Activated CD4-positive, alpha-beta T cell treated with anti-CD3 and anti-CD28 coated beads, Interleukin-2, Interleukin-6, amounts not matched to agents 100 ng/mL and 50 ng/mL, durations not matched to agents 16 hours and 8 hours (primary cell): ENCODE results near the gene INTS1.
"Not testable (repeated sequence)": the region's sequence is repeated elsewhere in the genome, so short reads cannot be mapped to it uniquely, and the experiment has no call there.

Experiments used
- DNase-seq: peaks from one replicate; pipeline ENCODE4 v3.0.0-alpha.2; 2020

The INTS1 gene

GRCh38 chr7:1444214-1444924, 59.8 kb downstream of the INTS1 start:
- no peak for DNase-seq

DNA sequence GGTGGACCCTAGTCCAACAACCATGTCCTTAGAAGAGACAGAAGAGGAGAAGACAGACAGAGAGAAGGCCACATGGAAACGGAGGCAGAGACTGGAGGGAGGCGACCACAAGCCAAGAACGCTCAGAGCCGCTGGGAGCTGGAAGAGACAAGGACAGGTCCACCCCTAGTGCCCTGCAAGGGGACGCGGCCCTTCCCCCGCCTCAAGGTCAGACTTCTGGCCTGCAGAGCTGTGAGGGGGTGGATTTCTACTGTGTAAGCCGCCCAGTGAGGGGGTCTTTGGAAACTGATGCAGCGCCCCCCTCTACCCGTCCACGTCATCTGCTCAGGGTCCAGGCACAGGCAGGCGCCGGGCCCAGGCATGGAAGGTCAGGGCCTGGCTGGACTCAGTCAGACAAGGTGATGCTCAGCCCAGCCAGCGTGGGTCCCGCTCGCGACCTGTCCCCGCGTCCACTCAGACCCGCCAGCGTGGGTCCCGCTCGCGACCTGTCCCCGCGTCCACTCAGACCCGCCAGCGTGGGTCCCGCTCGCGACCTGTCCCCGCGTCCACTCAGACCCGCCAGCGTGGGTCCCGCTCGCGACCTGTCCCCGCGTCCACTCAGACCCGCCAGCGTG, 60.5 kb downstream of the INTS1 start:
- not testable (repeated sequence) for DNase-seq

DNA sequence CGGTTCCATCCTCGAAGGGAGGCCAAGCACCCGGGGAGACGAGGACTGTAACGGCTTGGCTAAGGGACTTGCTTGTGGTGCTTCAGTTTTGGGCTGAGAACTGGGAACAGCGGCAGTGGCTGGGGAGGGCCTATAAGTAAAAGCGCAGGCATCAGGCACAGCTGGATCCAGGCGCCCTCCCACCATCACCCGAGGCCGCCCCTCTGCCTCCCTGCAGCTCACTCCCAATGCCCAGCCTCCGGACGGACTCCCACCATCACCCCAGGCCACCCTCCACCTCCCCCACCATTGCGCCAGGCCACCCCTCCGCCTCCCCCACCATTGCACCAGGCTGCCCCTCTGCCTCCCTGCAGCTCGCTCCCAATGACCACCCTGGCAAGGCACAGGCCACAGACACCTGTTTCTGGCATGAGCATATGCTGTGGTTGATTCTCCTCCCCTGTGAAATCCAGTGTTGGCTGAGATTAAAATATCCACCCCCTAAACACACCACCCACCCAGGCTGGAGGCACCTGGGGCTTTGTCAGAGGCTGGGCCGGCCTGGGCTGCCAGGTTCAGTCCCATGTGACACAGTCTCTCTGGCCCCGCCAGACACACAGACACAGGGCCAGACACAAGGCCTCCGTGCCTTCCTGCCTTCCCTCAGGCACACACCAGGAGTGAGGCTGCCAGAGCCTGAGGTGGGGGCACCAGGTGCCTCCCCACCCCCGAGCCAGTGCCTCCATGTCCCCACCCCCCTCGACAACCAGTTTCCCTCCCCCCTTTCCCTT, 61.6 kb downstream of the INTS1 start:
- no peak for DNase-seq

GRCh38 chr7:1441615-1442354, 62.4 kb downstream of the INTS1 start:
- no peak for DNase-seq

- no peak for DNase-seq
Observed at GRCh38 chr7:1440620-1441019, 63.6 kb downstream of the INTS1 start.

- no peak for DNase-seq
Observed at GRCh38 chr7:1439373-1440363, 64.5 kb downstream of the INTS1 start.

- no peak for DNase-seq
Observed at GRCh38 chr7:1438821-1439220, 65.4 kb downstream of the INTS1 start.

DNA sequence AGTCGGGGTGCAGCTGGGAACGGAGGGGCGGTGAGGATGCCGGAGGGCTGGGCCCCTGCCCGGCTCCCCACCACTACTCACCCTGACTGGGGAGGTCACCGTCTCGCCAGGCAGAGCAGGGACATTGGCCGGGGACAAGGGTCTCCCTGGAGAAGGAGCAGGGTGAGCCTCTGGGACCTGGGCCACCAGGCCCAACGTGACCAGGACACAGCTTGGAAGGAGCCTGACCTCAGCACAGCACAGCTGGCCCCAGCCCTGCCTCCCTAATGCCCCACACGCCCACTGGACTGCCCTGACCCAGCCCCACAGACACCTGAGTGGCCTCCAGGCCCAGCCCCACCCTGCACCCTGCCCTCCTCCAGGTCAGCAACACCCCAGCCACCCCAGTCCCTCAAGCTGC, 66.0 kb downstream of the INTS1 start:
- DNase-seq: no peak

DNA sequence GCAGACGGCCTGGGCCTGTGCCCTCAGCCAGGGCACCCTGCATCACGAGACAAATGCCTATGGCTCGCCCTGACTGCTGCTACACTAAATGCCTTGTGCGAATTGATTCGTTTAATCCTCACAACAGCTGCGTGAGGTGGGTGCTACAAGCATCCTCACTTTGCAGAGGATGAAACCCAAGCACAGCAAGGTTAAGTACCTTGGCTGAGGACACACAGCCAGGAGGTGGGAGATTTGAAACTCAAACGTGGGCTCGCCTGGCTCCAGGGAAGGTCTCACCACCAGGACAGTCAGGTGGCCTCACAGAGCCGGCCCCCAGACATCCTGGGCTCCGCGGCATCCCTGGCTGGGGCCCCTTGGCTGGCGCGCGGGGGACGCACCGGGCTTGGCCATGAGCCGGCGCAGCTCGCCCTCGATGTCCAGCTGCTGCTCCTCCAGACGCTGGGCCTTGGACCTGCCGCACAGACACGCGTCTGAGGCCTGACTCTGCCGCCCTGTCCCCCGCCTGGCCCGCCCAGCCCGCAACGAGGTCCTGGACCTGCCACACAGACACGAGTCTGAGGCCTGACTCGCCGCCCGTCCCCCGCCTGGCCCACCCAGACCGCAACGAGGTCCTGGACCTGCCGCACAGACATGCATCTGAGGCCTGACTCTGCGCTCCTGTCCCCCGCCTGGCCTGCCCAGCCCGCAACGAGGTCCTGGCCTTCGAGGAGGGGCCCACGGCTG, 66.9 kb downstream of the INTS1 start:
- DNase-seq: no peak

DNA sequence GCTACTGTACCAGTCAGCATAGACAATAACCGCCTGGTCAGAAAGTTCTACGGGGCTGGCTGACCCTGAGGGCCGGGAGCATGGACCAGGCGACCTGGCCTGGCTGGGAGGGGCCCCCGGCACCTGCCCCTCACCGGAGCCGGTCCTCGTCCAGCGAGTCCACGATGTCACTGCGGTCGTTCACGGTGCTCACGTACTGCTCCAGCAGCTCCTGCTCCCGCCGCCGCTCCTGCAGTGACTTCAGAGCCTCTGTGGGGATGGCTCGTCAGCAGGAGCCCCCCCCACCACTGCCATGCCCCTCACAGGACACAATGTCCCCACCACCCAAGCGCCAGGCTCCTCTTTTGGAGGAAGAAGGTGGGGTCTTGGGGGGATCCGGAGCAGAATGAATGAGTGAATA, 67.6 kb downstream of the INTS1 start:
- no peak for DNase-seq

DNA sequence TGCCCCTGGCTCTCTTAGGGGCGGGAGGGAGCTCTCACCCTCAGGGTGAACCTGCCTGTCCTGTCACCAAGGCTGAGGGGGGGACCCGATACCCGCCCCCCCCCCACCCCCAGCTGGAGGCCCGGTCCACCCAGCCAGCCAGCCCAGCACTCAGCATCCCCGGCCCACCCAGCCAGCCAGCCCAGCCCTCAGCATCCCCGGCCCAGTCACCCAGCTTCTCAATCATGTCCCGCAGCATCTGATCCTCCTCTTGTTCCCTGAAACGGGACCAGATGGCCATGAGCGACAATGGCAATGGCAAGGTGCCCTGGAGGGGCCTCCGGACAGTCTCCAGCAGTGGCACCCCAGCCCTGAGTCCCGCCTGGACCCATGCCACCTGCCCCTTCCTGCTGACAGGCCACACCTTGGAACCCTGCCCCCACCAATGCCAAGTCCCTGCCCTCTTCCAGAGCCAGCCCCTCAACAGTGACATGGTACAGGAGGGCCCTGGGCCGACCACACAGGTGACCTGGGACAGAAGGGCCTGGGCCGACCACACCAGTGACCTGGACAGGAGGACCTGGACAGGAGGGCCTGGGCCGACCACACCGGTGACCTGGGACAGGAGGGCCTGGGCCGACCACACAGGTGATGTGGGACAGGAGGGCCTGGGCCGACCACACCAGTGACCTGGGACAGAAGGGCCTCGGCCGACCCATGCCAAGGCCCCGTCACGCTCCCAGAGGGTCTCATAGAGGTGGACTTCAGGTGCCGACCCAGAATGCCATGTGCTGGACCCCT, 69.1 kb downstream of the INTS1 start:
- DNase-seq: no peak

DNA sequence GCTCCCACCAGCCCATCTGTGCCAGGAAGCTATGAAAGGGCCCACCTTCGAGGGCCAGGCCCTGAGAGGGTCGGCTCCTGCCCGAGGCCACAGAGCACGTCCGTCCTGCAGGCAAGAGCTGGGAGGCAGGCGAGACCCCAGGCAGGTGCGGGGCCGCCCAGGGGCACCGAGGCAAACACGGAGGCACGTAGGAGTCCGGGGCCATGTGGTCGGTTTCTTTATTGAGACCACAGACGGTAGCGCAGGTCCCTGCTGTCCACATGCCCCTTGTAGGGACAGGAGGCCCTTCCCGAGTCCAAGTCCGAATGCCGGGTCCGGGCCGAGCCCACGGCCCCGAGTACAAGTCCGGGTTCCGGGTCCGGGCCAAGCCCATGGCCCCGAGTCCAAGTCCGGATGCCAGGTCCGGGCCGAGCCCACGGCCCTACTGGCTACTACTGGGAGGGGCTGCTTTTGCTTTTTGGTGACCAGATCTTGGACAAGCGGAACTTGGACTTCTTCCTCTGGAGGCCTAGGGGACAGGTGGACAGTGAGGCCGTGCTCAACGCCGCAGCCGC, 69.9 kb downstream of the INTS1 start:
- DNase-seq: no peak

GRCh38 chr7:1433128-1433920, 70.9 kb downstream of the INTS1 start:
- no peak for DNase-seq

DNA sequence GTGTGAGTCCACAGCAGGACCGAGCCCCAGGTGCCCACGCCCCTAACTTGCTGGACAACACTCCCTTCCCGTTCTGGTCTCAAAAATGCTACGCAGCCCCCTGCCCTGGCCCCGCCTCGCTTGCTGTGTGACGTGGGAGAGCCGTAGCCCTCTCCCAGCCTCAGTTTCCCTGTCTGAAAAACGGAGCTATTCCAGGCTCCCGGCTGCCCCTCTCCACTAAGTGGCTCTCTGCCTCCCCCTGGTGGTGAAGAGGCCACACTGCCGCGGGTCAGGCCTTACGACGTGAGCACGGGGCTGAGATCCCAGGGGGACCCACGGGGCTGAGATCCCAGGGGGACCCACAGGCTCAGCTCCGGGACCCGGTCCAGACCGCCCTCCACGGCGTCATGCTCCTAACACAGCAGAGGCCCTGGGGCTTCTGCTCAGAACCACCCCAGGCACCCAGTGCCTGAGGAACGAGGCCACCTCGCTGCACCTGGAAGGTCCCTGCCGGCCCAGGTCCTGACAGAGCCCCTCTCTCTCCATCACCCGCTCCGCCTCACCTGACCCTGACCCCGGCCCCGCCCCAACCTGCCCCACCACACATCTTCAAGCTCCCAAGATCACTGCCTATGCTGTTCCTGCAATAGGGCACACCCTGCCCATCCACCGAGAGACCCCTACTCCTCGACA, 71.6 kb downstream of the INTS1 start:
- peak; percentile 85 for DNase-seq

DNA sequence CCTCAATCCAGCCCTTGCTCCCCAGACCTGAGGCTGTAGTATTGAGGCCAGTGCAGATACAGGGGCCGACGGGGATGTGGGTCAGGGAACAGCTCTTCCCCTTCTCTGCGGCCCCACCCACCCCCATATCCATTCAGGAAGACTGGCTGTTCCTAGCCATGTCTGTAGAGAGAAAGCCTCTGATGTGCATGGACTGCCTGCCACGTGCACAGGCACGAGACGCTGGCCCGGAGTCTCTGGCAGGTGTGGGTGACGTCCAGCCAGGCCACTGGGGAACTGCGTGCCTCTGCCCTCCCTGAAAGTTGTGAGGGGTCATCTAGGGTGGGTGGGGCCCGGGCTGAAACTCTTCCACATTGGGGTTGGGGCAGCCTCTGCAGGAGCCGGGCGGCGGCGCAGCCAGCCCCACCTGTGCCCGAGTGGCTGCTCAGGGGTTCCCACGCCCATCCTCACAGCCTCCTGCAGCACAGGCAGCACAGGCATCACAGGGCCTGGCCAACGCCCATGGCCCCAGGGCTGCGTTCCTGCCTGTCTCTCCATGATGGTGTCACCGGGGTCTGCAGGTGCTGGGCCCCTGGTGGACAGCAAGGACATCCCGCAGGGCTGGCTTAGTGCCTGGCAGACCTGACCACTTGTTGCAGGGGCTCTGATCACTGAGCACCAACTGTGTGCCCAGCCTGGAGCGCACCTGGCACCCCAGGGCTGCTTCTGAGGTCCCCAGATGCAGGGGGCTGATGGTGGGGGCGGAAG, 72.4 kb downstream of the INTS1 start:
- no peak for DNase-seq

DNA sequence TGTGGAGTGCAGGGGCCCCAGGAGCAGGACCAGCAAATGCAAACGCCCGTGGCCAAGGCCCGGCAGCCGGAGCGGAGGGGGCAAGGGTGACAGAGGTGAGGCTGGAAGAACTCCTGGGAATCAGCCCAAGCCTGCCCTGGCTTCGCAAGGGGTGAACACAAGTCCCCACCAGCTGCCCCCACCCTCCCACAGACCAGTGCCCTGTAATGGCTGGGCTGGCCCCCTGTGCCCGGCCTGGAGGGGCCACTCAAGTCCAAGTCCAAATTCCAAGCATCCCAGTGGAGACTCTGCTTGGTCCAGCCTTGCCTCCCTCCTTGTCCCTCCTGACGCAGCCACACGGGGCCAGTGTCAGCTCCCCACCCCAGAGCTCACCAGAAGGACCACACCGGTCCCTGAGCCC, 73.0 kb downstream of the INTS1 start:
- no peak for DNase-seq

DNA sequence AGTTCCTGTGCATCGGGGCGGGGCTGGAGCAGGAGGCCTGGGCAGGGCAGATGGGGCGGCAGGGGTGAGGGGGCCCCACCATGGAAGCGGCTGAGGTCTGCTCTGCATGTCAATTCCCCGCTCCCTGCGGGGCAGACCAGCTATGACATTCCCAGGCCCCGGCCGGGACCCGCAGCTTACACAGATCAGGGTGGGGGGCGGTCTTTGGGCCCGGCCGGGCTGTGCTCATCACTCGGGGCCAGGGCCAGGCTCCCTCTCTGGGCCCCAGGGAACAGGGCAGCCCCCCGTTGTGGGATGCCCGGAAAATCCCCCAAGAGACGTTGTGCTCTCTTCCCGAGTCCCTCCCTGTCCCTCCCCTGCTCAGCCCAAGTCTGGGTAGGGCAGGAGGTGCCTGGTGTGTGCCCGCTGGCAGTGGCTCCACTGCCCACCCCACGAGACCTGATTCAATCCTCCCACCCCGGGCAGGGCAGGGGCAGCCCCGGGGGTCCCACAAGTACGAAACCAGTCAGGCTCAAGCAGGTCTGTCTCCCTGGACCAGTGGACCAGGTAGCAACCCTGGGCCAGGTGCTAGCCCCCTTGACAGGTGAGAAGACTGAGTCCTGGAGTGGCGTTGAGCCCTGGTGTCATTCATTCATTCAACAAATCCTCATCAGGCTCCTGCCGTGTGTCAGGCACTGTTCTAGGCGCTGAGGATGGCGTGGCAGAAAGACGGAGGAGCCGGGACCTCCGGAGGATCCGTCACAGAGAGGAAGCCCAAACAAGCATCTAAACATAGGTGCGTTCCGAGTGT, 73.9 kb downstream of the INTS1 start:
- DNase-seq: no peak
